Stimulated activated naive B cell treated with anti-CD40 and anti-IgM and Interleukin-4, amounts not matched to agents 10 μg/mL and 1 μg/mL and 100 μg/mL, for 72 hours (primary cell): ENCODE results near the gene DALRD3.

Experiments used
- ATAC-seq, 2 donors: fragments of 150-1000 bp; cut with Tn5 transposase; replicated peaks; 2 replicates each; pipeline ENCODE4 v1.10.0; 2021; ENCODE audit warnings: moderate library complexity in 1 of 2
- DNase-seq: peaks from one replicate; pipeline ENCODE4 v3.0.0; 2021
- H3K27ac Mint-ChIP-seq: one replicate; pipeline ENCODE4 v1.8.0; 2022; ENCODE audit warnings: mild to moderate bottlenecking, mixed read lengths
- H3K27me3 Mint-ChIP-seq, 2 donors: one replicate each; pipeline ENCODE4 v1.8.0; 2022; ENCODE audit warnings: mixed read lengths in 2 of 2
- H3K36me3 Mint-ChIP-seq, 2 donors: one replicate each; pipeline ENCODE4 v1.8.0; 2022; ENCODE audit warnings: mixed read lengths in 2 of 2, mild to moderate bottlenecking in 1 of 2
- H3K4me1 Mint-ChIP-seq, 2 donors: one replicate each; pipeline ENCODE4 v1.8.0; 2022; ENCODE audit warnings: mixed read lengths in 2 of 2, mild to moderate bottlenecking in 1 of 2
- H3K4me3 Mint-ChIP-seq, 2 donors: one replicate each; pipeline ENCODE4 v1.8.0; 2022; ENCODE audit warnings: mild to moderate bottlenecking in 2 of 2, mixed read lengths in 2 of 2, moderate library complexity in 1 of 2
- H3K9me3 Mint-ChIP-seq, 2 donors: one replicate each; pipeline ENCODE4 v1.8.0; 2022; ENCODE audit warnings: mixed read lengths in 2 of 2, mild to moderate bottlenecking in 1 of 2

DALRD3 gene, protein sequence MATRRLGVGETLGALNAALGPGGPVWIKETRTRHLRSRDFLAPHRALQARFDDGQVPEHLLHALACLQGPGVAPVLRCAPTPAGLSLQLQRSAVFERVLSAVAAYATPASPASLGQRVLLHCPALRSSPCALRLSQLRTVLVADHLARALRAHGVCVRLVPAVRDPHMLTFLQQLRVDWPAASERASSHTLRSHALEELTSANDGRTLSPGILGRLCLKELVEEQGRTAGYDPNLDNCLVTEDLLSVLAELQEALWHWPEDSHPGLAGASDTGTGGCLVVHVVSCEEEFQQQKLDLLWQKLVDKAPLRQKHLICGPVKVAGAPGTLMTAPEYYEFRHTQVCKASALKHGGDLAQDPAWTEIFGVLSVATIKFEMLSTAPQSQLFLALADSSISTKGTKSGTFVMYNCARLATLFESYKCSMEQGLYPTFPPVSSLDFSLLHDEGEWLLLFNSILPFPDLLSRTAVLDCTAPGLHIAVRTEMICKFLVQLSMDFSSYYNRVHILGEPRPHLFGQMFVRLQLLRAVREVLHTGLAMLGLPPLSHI

GRCh38 chr3:49017971-49018706 is at the start of gene DALRD3:
TSS of gene DALRD3 (minus strand) at chr3:49018580. CDS start at chr3:49018564, 16 bp downstream.
- Mint-ChIP-seq H3K27me3 (no peaks in the 10 kb centered on the region), H3K4me3 (peak within 1 kb of the TSS; percentile 91 to 95), H3K9me3 (no peaks in the 10 kb centered on the region), H3K36me3 (peaks cover 43 to 44% of the 10 kb centered on the region in 2 donors), H3K27ac (peak within 1 kb of the TSS; percentile 99), H3K4me1 (peaks cover 28 to 56% of the 10 kb centered on the region in 2 donors)
- ATAC-seq (peak; percentile 22 to 24), DNase-seq (peak; percentile 68)

- H3K9me3 Mint-ChIP-seq, result no peaks in the 10 kb centered on the region
- H3K27ac Mint-ChIP-seq, result no peak overlapping the region
- ATAC-seq (no peak), DNase-seq (no peak)
- H3K4me1 Mint-ChIP-seq, result peaks cover 7 to 11% of the 10 kb centered on the region in 2 donors
- no peaks in the 10 kb centered on the region for H3K27me3 Mint-ChIP-seq
- H3K36me3 Mint-ChIP-seq, result peaks cover 21 to 30% of the 10 kb centered on the region in 2 donors
- H3K4me3 Mint-ChIP-seq, result no peak overlapping the region
Observed at GRCh38 chr3:49058011-49058410, 39.6 kb upstream of the DALRD3 start.

- ATAC-seq (no peak), DNase-seq (no peak)
- Mint-ChIP-seq H3K27ac (peak overlapping the region; percentile 25), H3K4me3 (no peak overlapping the region), H3K27me3 (no peaks in the 10 kb centered on the region), H3K36me3 (peaks cover 24 to 35% of the 10 kb centered on the region in 2 donors), H3K9me3 (no peaks in the 10 kb centered on the region), H3K4me1 (peaks cover 7 to 11% of the 10 kb centered on the region in 2 donors)
Observed at GRCh38 chr3:49057268-49057667, 38.9 kb upstream of the DALRD3 start.

- Mint-ChIP-seq H3K4me1 (peaks cover 11 to 14% of the 10 kb centered on the region in 2 donors), H3K36me3 (peaks cover 36 to 53% of the 10 kb centered on the region in 2 donors), H3K27me3 (no peaks in the 10 kb centered on the region), H3K4me3 (no peak overlapping the region), H3K9me3 (no peaks in the 10 kb centered on the region), H3K27ac (peak overlapping the region; percentile 56)
- DNase-seq, result no peak
- ATAC-seq, result no peak
Observed at GRCh38 chr3:49054344-49054862, 36.0 kb upstream of the DALRD3 start.

DNA sequence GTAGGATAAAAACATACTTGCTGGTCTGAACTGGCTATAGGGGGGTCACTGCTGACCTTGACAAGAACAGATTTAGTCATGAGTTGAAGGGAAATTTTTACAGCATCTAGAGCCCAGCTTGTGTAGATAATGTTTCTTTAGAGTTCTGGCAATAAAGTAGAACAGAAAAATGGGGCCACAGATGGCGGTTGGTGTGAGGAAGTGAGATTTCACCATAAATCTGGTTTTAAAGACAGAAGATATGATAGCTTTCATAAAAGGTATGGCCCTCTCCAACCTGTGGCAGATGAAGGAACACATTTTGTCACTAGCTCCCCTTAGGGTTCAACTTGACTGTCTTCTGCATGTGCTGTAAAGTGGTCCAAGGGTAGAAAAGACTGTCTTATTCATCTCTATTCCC is 35.2 kb upstream of the DALRD3 start:
- ATAC-seq (peak in 1 of 2 donors; percentile 25), DNase-seq (no peak)
- Mint-ChIP-seq H3K27me3 (no peaks in the 10 kb centered on the region), H3K36me3 (peaks cover 36 to 53% of the 10 kb centered on the region in 2 donors), H3K4me3 (no peak overlapping the region), H3K27ac (no peak overlapping the region), H3K9me3 (no peaks in the 10 kb centered on the region), H3K4me1 (peaks cover 11 to 14% of the 10 kb centered on the region in 2 donors)

- H3K9me3 Mint-ChIP-seq, result no peaks in the 10 kb centered on the region
- DNase-seq (no peak), ATAC-seq (no peak)
- H3K4me1 Mint-ChIP-seq, result peaks cover 0 to 2% of the 10 kb centered on the region in 2 donors
- H3K27ac Mint-ChIP-seq, result peak overlapping the region; percentile 65
- H3K4me3 Mint-ChIP-seq, result no peak overlapping the region
- H3K27me3 Mint-ChIP-seq, result no peaks in the 10 kb centered on the region
- peaks cover 35% of the 10 kb centered on the region in 2 donors for H3K36me3 Mint-ChIP-seq
Observed at GRCh38 chr3:49035281-49035680, 16.9 kb upstream of the DALRD3 start.

- H3K4me3 Mint-ChIP-seq, result no peak overlapping the region
- peaks cover 35% of the 10 kb centered on the region in 2 donors for H3K36me3 Mint-ChIP-seq
- peak overlapping the region; percentile 78 for H3K27ac Mint-ChIP-seq
- DNase-seq (no peak), ATAC-seq (no peak)
- no peaks in the 10 kb centered on the region for H3K27me3 Mint-ChIP-seq
- peaks cover 2 to 6% of the 10 kb centered on the region in 2 donors for H3K4me1 Mint-ChIP-seq
- H3K9me3 Mint-ChIP-seq, result no peaks in the 10 kb centered on the region
Observed at GRCh38 chr3:49034650-49035049, 16.3 kb upstream of the DALRD3 start.

DNA sequence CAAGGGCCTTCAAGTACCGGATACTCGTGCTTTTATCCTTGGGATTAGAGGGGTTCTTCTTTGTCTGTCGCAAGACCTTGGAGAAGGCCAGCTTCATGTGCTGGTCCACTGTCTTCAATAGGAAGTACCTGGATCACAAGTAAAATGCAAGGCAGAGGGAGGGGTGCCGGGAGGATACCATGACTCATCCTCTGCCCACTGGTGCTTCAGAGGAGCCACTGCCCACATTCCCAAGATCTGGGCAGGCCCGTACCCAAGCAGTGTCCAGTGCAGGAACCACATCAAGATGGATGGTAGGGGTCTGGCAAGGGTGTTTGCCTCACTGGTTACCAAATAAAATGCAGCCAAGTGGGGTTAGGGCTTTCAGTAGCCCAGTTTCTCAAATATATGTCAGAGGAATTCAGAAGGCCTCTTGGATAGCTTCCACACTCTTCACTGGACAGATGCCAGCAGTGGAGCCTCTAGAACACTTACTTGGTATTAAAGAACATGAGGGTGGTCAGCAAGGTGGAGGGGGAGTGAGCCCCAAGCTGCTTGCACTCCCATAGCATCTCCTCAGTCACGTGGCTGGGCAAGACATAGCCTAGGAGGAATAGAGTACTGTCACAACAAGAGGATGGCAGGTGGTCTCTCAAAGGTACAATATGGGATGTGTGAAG is 14.4 kb upstream of the DALRD3 start:
- no peak for ATAC-seq
- no peaks in the 10 kb centered on the region for H3K9me3 Mint-ChIP-seq
- no peak overlapping the region for H3K4me3 Mint-ChIP-seq
- no peak for DNase-seq
- peaks cover 52 to 53% of the 10 kb centered on the region in 2 donors for H3K36me3 Mint-ChIP-seq
- no peaks in the 10 kb centered on the region for H3K27me3 Mint-ChIP-seq
- H3K27ac Mint-ChIP-seq, result peak overlapping the region; percentile 9
- H3K4me1 Mint-ChIP-seq, result peaks cover 15 to 24% of the 10 kb centered on the region in 2 donors

DNA sequence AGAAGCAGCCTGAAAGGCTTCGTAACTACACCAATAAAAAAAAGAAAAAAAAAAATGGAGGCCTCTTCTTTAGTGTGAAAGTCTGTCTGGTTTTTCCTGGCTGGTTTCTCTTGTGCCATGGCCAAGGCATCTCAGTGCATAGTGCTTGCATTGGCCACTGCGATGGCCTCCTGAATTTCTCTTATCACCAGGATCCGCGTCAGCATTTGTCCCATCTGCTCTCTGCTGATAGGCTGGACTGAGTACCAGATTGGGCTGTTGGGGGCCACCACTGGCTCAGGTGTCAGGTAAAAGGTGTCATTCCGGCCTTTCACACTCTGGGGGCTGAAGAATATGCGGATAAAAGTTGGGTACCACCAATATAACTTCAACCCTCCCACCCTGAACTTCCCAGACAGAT is 11.9 kb upstream of the DALRD3 start:
- H3K27ac Mint-ChIP-seq, result no peak overlapping the region
- no peak for ATAC-seq
- DNase-seq, result no peak
- H3K27me3 Mint-ChIP-seq, result no peaks in the 10 kb centered on the region
- H3K4me1 Mint-ChIP-seq, result peaks cover 37 to 49% of the 10 kb centered on the region in 2 donors
- H3K36me3 Mint-ChIP-seq, result peaks cover 63 to 72% of the 10 kb centered on the region in 2 donors
- no peaks in the 10 kb centered on the region for H3K9me3 Mint-ChIP-seq
- H3K4me3 Mint-ChIP-seq, result no peak overlapping the region

DNA sequence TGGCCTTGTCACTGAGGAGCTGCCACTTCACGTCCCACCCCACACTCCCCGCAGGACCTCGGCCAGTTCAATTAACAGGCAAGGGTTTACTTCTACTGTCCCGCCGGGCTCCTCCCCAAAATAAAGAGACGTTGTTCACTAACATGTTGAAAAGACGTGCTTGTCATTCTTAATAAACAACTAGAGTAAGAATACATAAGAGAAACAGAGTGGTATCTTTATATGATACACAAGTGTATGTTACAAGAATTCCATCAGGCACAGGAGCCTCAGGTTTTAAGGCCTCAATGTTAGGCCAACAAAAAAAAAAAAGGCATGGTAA is 11.1 kb upstream of the DALRD3 start:
- DNase-seq (no peak), ATAC-seq (no peak)
- Mint-ChIP-seq H3K27ac (peak overlapping the region; percentile 100), H3K9me3 (no peaks in the 10 kb centered on the region), H3K4me3 (peak overlapping the region; percentile 94 to 98), H3K4me1 (peaks cover 44 to 57% of the 10 kb centered on the region in 2 donors), H3K27me3 (no peaks in the 10 kb centered on the region), H3K36me3 (peaks cover 66 to 72% of the 10 kb centered on the region in 2 donors)

DNA sequence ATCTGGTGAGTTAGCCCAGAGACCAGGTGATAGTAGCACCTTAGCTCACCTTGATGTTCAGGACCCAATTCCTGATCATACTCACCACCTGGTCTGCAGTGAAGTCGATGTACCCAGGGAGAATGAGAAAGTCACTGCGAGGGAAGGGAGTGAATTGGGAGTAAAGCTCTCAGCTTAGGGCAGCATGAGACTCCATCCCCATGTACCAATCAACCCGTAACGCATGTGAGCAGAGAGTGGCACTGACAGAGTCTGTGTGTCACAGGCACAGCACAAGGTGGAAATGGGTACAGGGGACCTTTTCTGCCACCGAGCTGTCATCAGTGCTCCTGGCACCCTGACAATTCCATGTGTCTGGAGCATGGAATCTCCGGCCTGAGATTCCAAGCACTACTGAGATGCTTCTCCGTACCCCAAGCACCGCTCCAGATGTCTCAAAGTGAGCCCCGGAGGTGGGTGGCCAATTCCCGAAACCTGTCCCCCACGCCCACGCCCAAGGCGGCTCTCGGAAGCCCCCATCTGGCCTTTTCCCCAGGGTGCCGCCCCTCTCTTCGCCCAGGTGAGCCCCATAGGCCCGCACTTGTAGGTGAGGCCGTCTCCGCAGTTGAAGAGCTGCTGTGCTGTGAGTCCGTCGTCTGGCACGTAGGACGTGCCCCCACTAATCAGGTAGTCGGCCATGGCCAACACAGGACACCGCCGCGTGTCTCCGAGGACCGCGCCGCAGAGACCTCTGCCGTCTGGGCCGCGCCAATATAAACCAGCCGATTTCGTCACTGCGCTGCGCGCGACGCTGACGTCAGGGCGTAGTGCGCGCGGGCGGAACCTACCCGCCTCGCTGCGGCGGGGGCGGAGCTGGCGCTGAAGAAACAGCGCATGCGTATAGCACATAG is 10.5 kb upstream of the DALRD3 start, which contains the start of gene IMPDH2:
Gene IMPDH2, minus strand, starts transcription at position 726 of the 890 bp plus-strand sequence. Its CDS starts 48 bp downstream, at position 678.
- peak within 1 kb of the TSS; percentile 94 to 98 for H3K4me3 Mint-ChIP-seq
- H3K27ac Mint-ChIP-seq, result peak within 1 kb of the TSS; percentile 100
- no peaks in the 10 kb centered on the region for H3K27me3 Mint-ChIP-seq
- no peaks in the 10 kb centered on the region for H3K9me3 Mint-ChIP-seq
- ATAC-seq (peak; percentile 84 to 88), DNase-seq (peak; percentile 92)
- H3K36me3 Mint-ChIP-seq, result peaks cover 69 to 78% of the 10 kb centered on the region in 2 donors
- H3K4me1 Mint-ChIP-seq, result peaks cover 49 to 63% of the 10 kb centered on the region in 2 donors

GRCh38 chr3:49028298-49028672 is 9.9 kb upstream of the DALRD3 start:
- H3K27me3 Mint-ChIP-seq, result no peaks in the 10 kb centered on the region
- peaks cover 53 to 69% of the 10 kb centered on the region in 2 donors for H3K4me1 Mint-ChIP-seq
- H3K9me3 Mint-ChIP-seq, result no peaks in the 10 kb centered on the region
- peaks cover 75 to 82% of the 10 kb centered on the region in 2 donors for H3K36me3 Mint-ChIP-seq
- H3K4me3 Mint-ChIP-seq, result peak overlapping the region; percentile 94 to 98
- H3K27ac Mint-ChIP-seq, result peak overlapping the region; percentile 100
- no peak for DNase-seq
- no peak for ATAC-seq

GRCh38 chr3:49027634-49028033 is 9.3 kb upstream of the DALRD3 start:
- H3K4me3 Mint-ChIP-seq, result peak overlapping the region; percentile 94 to 98
- H3K36me3 Mint-ChIP-seq, result peaks cover 74 to 82% of the 10 kb centered on the region in 2 donors
- H3K27me3 Mint-ChIP-seq, result no peaks in the 10 kb centered on the region
- H3K27ac Mint-ChIP-seq, result peak overlapping the region; percentile 100
- ATAC-seq, result no peak
- no peak for DNase-seq
- H3K9me3 Mint-ChIP-seq, result no peaks in the 10 kb centered on the region
- peaks cover 56 to 76% of the 10 kb centered on the region in 2 donors for H3K4me1 Mint-ChIP-seq
